Psoas muscle (tissue), 8 donors: ENCODE data around the gene KCNJ13. TPM values are rescaled to one million over a fixed set of nuclear protein-coding genes. Genes with fewer than 3 reads are reported as not detected.
A peak's percentile ranks its signal among the peaks of the same experiment; 100 is the strongest.
"Not testable (repeated sequence)": the region's sequence is repeated elsewhere in the genome, so short reads cannot be mapped to it uniquely, and the experiment has no call there.

Experiments
- ATAC-seq, 4 donors: fragments of 200-7000 bp; cut with Tn5 transposase; one replicate each; pipeline ENCODE4 v1.9.1; 2020; ENCODE audit warnings: moderate library complexity in 3 of 4, mild to moderate bottlenecking in 2 of 4
- DNase-seq, 2 donors: peaks; one replicate each; pipeline ENCODE4 v3.0.0-alpha.2; 2020
- H3K27ac ChIP-seq: fragments of 200-600 bp; one replicate; pipeline ENCODE4 v1.8.0; 2022
- H3K27me3 ChIP-seq, 3 donors: fragments of 200-600 bp in 1 of 3; one replicate each; pipeline versions ENCODE4 v1.6.1 to v1.8.0; 2013 to 2022; ENCODE audit warnings: low read length in 2 of 3, mild to moderate bottlenecking in 2 of 3, moderate library complexity in 1 of 3; ENCODE audit not compliant: insufficient read depth in 3 of 3
- H3K36me3 ChIP-seq, 2 donors: fragments of 200-600 bp in 1 of 2; one replicate each; pipeline versions ENCODE4 v1.6.1 to v1.8.0; 2013 to 2022; ENCODE audit warnings: low read depth in 1 of 2, mild to moderate bottlenecking in 1 of 2, moderate library complexity in 1 of 2; ENCODE audit not compliant: insufficient read depth in 1 of 2
- H3K4me1 ChIP-seq: fragments of 200-600 bp; one replicate; pipeline ENCODE4 v1.8.0; 2022
- H3K4me3 ChIP-seq: fragments of 200-600 bp; one replicate; pipeline ENCODE4 v1.8.0; 2022; ENCODE audit warnings: mild to moderate bottlenecking
- H3K9me3 ChIP-seq: fragments of 200-600 bp; one replicate; pipeline ENCODE4 v1.8.0; 2022
- WGBS, 3 donors: extraction: QIAGEN DNeasy Blood & Tissue Kit; methylation state at CpG; one replicate each; pipeline versions ENCODE4 v1.1.6 to v1.1.7; 2013; 5-methylcytosine and 5-hydroxymethylcytosine counted together
- intact Hi-C, 2 donors: fragments of 100-400 bp; cut with DNase I; formaldehyde crosslinking; loops; one replicate each; pipeline versions ENCODE4 v1.11.0 to v1.14.2; 2022
- polyA plus RNA-seq, 3 donors: library from polyadenylated mRNA; stranded (reverse); fragments of 200-250 nt; gene quantifications; one replicate each; pipeline ENCODE4 v1.2.3, GENCODE V29; 2013
- total RNA-seq, 4 donors: library from RNA; stranded (reverse); fragmentation: NEBNext Ultra II Directional in 2 of 4; extraction: Animal tissue kit (Norgen Biotek cat#: 25700) in 2 of 4; gene quantifications; one replicate each; pipeline versions ENCODE4 v1.2.1 to v1.2.4, GENCODE V29; 2021 to 2023
- TF ChIP-seq, protein P1 (sequence below): fragments of 200-600 bp; IDR thresholded peaks from one replicate; pipeline ENCODE4 v1.8.0; 2022; ENCODE audit warnings: antibody characterized with exemption
- donor health status: healthy with polysubstance abuse.
- donor health status: DM: no; HTN: no; CAD: no; lungs with moderate emphysema.
- donor health status: Bipolar disorder and iron deficiency.
- donor health status: healthy.
- donor health status: DM: yes; HTN: yes; CAD: no.
- donor health status: DM: no; HTN: no; CAD: no.
- donor health status: DM: no; HTN: no; CAD: no.
- donor health status: DM: yes; HTN: yes; CAD: no.

The KCNJ13 gene
- total and polyA plus RNA-seq, 7 donors = 0.03 TPM; not detected in 6

DNA sequence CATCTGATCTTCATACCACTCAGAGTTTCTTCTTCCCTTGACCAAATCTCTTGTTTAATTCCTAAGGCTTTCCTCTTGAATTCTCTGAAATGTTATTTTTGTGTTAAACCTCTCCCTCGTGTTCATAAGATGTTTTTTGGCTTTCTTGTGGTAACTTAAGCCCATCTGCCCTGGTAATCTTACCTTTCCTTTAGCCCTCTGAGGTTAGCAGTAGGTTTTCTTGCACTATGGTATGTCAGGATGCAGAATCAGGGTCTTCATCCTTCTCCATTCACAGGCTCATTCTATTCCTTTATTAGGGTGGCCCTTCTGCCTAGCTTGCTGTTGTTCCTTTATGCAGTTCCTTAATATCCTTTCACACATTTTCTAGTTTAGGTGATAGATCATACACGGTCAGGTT lies 55.1 kb downstream of the KCNJ13 start:
- H3K27me3 ChIP-seq = no peaks in the 10 kb centered on the region
- TF ChIP-seq, protein P1, sequence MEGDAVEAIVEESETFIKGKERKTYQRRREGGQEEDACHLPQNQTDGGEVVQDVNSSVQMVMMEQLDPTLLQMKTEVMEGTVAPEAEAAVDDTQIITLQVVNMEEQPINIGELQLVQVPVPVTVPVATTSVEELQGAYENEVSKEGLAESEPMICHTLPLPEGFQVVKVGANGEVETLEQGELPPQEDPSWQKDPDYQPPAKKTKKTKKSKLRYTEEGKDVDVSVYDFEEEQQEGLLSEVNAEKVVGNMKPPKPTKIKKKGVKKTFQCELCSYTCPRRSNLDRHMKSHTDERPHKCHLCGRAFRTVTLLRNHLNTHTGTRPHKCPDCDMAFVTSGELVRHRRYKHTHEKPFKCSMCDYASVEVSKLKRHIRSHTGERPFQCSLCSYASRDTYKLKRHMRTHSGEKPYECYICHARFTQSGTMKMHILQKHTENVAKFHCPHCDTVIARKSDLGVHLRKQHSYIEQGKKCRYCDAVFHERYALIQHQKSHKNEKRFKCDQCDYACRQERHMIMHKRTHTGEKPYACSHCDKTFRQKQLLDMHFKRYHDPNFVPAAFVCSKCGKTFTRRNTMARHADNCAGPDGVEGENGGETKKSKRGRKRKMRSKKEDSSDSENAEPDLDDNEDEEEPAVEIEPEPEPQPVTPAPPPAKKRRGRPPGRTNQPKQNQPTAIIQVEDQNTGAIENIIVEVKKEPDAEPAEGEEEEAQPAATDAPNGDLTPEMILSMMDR = no peak
- 54 to 60% (median 58%) methylated on average over 2 of the region's 2 CpGs for WGBS, 3 donors
- DNase-seq = no peak
- intact Hi-C loops = no loop called here
- H3K4me1 ChIP-seq = no peaks in the 10 kb centered on the region
- H3K36me3 ChIP-seq = peaks cover 0 to 69% of the 10 kb centered on the region in 2 donors
- peak in 1 of 4 donors; percentile 17 for ATAC-seq
- no peak overlapping the region for H3K4me3 ChIP-seq
- H3K9me3 ChIP-seq = no peaks in the 10 kb centered on the region
- no peak overlapping the region for H3K27ac ChIP-seq

GRCh38 chr2:232720056-232720455 lies 56.3 kb downstream of the KCNJ13 start:
- H3K27ac ChIP-seq = not testable (repeated sequence)

More at GRCh38 chr2:232720056-232720455, 56.3 kb downstream of the KCNJ13 start:
- H3K9me3 ChIP-seq, ATAC-seq, intact Hi-C loops, H3K4me1 ChIP-seq, H3K27me3 ChIP-seq, H3K4me3 ChIP-seq, DNase-seq: not testable (repeated sequence)
- peaks cover 0 to 58% of the 10 kb centered on the region in 2 donors for H3K36me3 ChIP-seq

Other genes with a start within 250 kb of the KCNJ13 start
- 10 to 100 TPM in 2 of 4 donors, 1 to 10 TPM in 2; 2.9 to 94.1 (median 17.2) TPM for gene CHRNG, start 236.9 kb downstream of the KCNJ13 start, total RNA-seq
- 1 to 10 TPM in 2 of 3 donors, under 1 TPM in 1; 0.68 to 7.3 (median 1.5) TPM for gene CHRNG, start 236.9 kb downstream of the KCNJ13 start, polyA plus RNA-seq
- gene TIGD1, start 226.0 kb downstream of the KCNJ13 start, total RNA-seq = 1 to 10 TPM; 2.3 to 4.9 (median 3.7) TPM
- 1 to 10 TPM; 2.6 to 6.8 (median 6.4) TPM for gene TIGD1, start 226.0 kb downstream of the KCNJ13 start, polyA plus RNA-seq
- 100 to 1,000 TPM in 1 of 4 donors, 10 to 100 TPM in 3; 76.1 to 136 (median 88.4) TPM for gene EIF4E2, start 225.9 kb downstream of the KCNJ13 start, total RNA-seq
- 10 to 100 TPM; 39.6 to 85.2 (median 67.4) TPM for gene EIF4E2, start 225.9 kb downstream of the KCNJ13 start, polyA plus RNA-seq
- 10 to 100 TPM in 2 of 4 donors, 1 to 10 TPM in 2; 6.9 to 20.7 (median 9.8) TPM for gene EFHD1, start 143.0 kb downstream of the KCNJ13 start, total RNA-seq
- gene EFHD1, start 143.0 kb downstream of the KCNJ13 start, polyA plus RNA-seq = 10 to 100 TPM in 2 of 3 donors, 1 to 10 TPM in 1; 6.6 to 17.7 (median 10.7) TPM
- gene GIGYF2, start 79.2 kb downstream of the KCNJ13 start, total RNA-seq = 10 to 100 TPM; 64.3 to 72.6 (median 65.5) TPM
- gene GIGYF2, start 79.2 kb downstream of the KCNJ13 start, polyA plus RNA-seq = 10 to 100 TPM; 13.8 to 44.7 (median 14.4) TPM
- 1 to 10 TPM in 1 of 4 donors, under 1 TPM in 3; 0.56 to 2.1 (median 0.60) TPM for gene SNORC, start 93.7 kb upstream of the KCNJ13 start, total RNA-seq
- 1 to 10 TPM in 1 of 3 donors, under 1 TPM in 2; 0.06 to 1.1 (median 0.64) TPM for gene SNORC, start 93.7 kb upstream of the KCNJ13 start, polyA plus RNA-seq
- under 1 TPM in 3 of 4 donors, not detected in 1; 0.22 to 0.51 (median 0.48) TPM for gene NGEF, start 236.7 kb upstream of the KCNJ13 start, total RNA-seq
- gene NGEF, start 236.7 kb upstream of the KCNJ13 start, polyA plus RNA-seq = under 1 TPM; 0.13 to 0.27 (median 0.16) TPM